ENCODE results near the gene KIF25. TPM values are rescaled to one million over a fixed set of nuclear protein-coding genes. Genes with fewer than 3 reads are reported as not detected.

The KIF25 gene
- total RNA-seq, 1 donor from 2014 or later: 0.41 TPM

DNA sequence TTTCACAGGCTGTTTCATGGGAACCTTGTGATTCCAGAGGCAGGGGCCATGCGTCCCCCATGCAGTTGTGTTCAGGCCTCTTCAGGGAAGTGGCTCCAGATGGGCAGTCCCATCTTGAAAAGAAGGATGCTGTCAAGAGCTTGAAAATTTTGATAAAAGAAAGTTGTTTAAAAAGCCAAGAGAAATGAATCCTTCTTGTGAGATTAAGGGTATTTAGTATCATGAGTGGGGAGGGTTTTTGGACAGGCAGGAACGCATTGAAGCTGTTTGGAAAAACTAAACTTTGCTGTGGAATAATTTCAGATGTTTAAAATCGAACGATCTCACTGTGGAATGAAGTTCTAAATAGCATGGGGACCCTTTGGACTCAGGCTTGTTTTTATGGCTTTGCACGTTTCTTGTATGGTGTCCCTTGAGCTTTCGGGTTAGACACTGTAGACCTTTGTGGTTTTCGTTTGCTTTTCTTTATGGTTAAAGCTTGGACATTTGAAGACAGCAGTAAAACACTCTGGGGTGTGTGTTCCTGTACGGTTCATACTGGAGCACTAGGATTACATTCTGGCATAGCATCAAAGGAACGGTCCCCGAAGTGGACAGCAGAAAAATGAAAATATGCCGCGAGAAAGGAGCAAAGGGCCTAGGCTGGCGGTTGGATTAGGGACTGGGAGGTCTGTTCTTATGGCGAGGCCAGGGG, 18.2 kb downstream of the KIF25 start:
- FAIRE-seq (no peak), DNase-seq (ENCODE audit: low spot score in 2 of 2) (no peak)

DNA sequence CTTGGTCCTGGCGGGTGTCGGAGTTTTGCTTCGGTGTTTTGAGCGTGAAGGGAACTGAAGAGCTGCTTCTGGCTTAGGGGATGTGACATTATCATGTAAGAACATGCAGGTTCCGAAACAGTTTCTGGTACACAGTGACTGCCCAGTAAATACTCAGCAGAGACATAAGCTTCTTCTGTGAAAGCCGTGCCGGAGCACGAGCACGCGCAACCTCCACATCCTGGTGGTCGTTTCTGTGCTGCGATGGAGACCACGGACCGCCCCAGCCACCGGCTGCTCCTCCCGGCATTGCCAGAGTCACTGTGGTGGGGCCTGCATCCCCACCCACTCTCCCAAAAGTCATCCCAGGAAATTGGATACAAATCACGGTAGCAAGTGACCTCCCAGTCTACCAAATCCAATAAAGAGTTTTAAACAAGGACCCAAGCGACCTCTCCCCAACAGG, 18.7 kb downstream of the KIF25 start:
- FAIRE-seq: no peak
- no peak for DNase-seq (ENCODE audit: low spot score in 2 of 2)

DNA sequence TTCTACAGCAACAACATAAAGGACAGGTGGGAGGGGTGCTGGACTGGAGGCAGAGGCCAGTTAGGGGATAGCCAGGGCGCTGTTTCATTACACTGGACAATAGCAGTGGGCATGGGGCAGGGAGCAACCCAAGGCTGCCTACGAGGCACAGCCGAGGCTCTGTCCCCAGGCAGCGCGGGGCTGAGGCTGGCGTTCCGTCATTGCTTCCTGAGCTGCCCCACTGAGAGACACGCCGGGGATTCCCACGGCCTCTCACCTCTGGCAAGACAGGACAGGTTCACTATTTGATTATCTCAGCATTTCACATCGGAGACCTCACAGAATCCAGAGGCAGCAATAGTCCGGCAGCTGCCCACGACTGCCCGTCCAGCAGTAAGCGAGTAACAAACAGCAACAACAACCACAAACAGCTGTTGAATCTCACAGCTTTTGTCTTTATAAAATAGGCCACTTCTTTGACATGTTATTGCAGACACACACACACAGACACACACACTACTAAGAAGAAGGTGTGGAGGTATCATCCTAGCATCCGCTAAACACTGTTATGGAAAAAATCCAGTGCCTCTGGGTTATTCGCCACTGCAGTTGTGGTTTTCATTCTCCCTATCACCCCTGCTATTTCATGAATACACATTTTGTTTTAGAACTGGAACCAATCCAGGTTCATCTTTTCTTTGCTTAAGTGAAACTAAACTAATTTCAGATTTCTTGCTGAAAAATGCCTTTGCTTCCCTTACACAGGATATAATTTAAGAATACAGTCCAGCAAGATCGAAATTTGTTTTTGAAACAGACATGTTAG, 19.5 kb downstream of the KIF25 start:
- DNase-seq (ENCODE audit: low spot score in 2 of 2) (no peak), FAIRE-seq (no peak)

DNA sequence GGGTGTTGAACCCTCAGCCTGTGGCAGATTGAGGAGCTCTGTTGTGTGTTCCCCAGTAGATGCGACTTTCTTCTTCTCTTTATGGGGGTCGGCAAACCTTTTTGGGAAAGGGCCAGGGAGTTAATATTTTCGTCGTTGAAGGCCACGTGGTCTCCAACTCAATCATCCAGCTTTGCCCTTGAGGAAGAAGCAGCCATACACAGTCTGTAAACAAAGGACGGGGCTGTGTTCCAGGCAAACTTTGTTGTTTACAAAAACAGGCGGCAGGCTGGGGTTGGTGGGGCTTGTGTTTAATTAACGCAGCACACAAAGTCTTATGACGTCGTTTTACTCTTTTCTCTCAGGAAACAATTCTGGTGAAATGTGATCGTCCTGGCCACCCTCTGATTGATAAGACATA, 20.2 kb downstream of the KIF25 start:
- DNase-seq (ENCODE audit: low spot score in 2 of 2) (no peak), FAIRE-seq (no peak)

DNA sequence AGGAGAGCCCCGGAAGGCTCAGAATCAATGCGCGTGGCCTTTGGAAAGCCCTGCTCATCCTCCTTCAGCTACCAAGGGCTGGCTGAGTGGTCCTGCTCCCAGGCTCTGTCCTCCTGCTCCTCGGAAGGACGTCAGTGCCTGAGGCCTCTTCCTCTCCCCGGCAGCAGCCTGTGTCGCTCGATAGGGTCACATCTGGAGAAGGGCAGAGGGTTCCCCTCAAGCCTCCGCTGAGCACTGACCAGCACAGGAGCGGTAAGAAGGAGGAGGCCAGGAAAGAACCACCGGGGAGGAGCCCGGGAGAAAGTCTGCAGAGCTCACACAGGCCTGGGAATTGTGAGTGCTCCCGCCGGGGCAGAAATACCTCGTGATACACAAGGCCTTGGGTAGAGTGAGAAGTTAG, 21.2 kb downstream of the KIF25 start:
- FAIRE-seq: no peak
- DNase-seq (ENCODE audit: low spot score in 2 of 2): no peak

- DNase-seq (ENCODE audit: low spot score in 2 of 2) (no peak), FAIRE-seq (no peak)
Measured at GRCh38 chr6:168020242-168020641, 22.8 kb downstream of the KIF25 start.

DNA sequence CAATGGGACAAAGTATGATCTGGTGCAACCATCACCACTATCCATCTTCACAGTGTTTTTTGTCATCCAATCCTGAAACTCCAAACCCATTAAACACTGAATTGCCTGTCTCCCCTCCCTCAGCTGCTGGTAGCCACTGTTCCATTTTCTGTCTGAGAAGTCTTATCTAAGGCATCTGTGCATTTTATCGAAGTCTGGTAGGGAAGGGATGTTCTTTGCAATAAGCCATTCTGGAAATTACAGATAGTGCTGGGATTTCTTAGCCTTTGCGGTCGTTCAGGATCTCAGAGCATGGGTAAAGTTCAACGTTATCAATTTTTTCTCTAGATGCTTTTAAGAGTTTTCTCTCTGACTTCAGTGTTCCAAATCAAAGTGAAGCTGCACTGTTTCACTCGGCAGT, 24.1 kb downstream of the KIF25 start:
- FAIRE-seq (no peak), DNase-seq (ENCODE audit: low spot score in 2 of 2) (no peak)

DNA sequence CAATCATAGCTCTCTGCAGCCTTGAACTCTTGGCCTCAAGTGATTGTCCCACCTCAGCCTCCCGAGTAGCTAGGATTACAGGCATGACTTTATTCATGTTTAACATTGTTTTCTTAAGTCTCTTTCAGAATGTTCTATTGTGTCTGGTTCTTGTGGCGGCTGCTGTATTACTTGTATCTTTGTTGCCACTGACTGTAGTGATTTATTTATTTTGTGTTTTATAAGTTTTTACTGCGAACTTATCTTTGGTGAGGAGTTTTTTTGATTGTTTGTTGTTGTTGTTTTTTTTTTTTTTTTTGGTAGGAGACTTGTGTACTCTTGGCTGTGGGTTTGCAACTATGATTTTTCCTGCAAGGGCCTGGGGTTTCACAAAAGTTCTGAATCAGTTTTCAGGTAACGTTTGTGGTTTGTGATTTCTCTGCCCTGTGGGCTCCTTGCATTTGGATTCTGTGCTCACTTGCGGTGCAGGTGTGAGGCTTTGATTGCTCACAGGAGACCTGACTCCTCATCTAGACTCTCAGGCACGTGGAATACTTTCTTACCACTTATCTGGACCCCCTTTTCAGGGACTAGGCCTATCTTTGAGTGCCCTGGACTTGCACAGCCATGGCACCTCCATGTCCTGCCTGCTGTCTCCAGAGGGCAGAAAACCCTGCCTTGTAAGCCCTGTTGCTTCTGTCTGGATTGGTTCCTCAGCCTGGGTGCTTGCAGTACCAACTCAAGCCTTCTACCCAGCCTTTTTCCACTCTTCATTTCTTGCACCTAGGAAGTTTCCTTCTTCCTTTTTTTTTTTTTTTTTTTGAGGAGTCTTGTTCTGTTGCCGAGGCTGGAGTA, 25.2 kb downstream of the KIF25 start:
- FAIRE-seq (no peak), DNase-seq (ENCODE audit: low spot score in 2 of 2) (no peak)

GRCh38 chr6:168024951-168025510, 27.6 kb downstream of the KIF25 start:
- FAIRE-seq: no peak
- DNase-seq (ENCODE audit: low spot score in 2 of 2): no peak

DNA sequence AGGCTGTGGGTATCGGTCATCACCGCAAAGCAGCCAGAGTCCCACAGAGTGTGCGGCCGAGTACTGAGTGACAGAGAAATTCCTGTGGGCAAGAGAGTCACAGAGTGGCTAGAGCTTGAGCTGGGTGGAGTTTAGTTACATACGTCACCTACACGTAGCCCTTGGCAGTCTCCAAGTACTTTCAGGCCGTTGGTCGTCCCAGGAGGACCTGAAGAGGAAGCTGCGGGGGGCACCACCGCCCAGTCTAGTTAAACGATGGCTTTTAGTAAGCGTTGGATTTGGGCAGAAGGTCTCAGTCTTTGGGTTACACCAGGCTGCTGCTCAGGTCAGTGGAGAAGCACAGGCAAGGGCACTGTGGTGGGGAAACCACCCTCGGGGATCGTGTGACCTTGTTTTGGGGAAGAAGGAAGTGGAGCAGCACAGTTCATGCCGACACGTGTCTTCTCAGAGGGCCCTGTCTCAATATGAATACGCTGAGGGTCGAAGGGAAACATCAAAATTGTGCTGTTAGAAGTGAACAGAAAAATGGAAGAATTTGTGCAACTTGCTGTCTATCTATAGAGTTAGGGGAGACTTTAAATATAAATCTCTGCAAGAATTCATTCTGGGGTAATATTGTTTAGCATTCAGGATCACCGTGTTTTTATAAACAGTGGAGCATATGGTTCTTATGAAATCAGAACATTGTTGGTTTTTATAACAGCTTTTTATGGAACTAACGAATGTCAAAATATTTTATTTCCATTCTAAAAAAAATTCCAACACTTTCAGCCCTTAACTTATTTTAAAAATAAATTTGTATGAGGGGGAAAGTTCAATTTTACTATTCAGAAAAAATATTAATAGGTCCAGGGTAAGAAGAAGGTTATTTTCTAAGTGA, 28.6 kb downstream of the KIF25 start:
- FAIRE-seq (peak; percentile 21), DNase-seq (ENCODE audit: low spot score in 2 of 2) (no peak)

- no peak for FAIRE-seq
- no peak for DNase-seq (ENCODE audit: low spot score in 2 of 2)
Measured at GRCh38 chr6:168026925-168027324, 29.5 kb downstream of the KIF25 start.

GRCh38 chr6:168027521-168027920, 30.1 kb downstream of the KIF25 start:
- FAIRE-seq (no peak), DNase-seq (ENCODE audit: low spot score in 2 of 2) (no peak)

GRCh38 chr6:168028181-168028580, 30.7 kb downstream of the KIF25 start:
- DNase-seq (ENCODE audit: low spot score in 2 of 2): no peak
- no peak for FAIRE-seq

DNA sequence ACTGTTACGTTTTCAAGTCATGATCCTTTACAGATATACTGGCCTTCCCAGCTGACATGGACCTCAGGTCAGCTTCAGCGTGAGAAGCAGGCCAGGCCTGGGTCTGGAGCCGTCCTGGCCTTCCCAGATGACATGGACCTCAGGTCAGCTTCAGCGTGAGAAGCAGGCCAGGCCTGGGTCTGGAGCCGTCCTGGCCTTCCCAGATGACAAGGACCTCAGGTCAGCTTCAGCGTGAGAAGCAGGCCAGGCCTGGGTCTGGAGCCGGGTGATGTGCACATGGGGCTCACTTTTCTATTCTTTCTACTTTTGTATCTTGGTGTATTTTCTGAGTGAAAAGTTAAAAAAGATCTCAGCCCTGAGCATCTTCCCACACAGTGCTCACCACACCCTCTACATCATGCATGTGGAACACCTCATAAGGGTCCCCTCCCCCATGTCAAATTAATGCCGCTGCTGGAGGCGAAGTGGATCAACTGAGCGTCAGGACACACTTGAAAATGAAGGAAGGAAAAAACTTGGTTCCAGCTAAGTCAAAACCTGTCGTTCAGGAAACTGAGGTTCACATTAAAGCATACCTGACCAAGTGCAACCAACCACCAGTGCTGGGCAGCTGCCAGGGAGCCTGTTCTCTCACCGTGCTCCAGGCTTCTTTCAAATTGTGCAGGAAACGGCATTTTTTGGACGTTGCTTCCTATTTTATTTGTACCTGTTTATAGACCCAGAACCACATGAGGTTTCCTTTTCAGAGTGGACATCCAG, 32.2 kb downstream of the KIF25 start:
- FAIRE-seq (no peak), DNase-seq (ENCODE audit: low spot score in 2 of 2) (no peak)

DNA sequence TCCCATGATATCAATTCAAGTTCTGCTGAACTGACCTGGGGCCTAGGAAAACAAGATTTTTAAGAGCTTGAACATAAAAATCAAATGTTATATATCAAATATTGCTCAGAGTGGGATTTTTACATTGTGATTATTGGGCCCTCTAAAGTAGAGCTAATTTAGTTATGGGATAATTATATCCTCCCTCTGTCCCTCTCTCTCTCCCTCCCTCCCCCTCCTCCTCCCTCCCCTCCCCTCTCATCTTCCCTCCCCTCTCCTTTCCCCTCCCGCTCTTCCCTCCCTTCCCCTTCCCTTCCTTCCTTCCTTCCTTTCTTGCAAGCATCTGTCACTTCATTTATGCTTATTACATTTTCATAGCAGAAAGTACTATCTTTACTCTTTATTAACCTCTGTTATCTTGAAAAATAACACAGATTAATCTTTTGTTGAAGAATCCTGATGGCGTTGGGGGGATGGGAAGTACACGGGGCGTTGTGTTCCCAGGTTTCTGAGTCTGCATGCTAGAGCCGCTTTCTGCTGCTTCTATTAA, 32.8 kb downstream of the KIF25 start:
- DNase-seq (ENCODE audit: low spot score in 2 of 2) (no peak), FAIRE-seq (no peak)

DNA sequence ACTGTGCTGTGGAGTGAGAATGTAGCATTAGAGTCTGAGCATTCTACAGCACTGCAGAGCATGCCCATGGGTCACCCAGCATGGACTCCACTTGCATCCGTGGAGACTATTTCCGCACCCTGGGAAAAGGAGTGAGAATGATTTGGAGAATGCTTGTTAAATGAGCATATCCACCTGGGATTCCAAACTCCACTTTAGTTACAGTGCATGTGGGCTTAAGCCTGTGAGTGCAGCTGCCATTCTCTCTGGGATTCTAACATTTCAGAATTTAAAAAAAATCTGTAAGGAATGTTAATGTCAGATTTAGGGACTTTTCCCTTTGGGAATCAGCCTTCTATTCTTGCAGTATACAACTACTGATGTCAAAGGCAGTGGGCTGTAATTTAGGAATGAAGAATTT, 33.4 kb downstream of the KIF25 start:
- no peak for DNase-seq (ENCODE audit: low spot score in 2 of 2)
- no peak for FAIRE-seq

DNA sequence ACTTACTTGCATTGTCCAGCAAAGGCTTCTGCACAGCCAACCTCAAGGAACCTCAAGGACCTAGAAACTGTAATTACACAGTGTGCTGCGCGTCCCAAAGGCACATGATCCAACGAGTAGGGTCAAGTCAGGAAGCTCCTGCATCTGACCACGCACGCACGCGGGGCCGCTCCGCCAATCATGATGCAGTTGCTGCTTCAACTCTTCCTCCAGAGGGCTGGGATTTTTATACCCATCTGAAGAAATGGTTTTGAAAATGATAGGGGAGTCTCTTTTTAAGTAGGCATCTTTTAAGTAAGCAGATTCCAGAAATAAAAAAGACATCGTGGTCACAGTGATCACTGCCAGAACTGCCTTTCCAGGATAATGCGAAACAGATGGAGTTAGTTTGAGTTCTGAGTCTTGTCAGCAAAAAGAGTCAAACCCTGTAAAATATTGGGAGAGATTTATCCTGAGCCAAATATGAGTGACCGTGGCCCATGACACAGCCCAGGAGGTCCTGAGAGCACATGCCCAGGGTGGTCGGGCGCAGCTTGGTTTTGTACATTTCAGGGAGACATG, 34.0 kb downstream of the KIF25 start:
- FAIRE-seq (no peak), DNase-seq (ENCODE audit: low spot score in 2 of 2) (no peak)

DNA sequence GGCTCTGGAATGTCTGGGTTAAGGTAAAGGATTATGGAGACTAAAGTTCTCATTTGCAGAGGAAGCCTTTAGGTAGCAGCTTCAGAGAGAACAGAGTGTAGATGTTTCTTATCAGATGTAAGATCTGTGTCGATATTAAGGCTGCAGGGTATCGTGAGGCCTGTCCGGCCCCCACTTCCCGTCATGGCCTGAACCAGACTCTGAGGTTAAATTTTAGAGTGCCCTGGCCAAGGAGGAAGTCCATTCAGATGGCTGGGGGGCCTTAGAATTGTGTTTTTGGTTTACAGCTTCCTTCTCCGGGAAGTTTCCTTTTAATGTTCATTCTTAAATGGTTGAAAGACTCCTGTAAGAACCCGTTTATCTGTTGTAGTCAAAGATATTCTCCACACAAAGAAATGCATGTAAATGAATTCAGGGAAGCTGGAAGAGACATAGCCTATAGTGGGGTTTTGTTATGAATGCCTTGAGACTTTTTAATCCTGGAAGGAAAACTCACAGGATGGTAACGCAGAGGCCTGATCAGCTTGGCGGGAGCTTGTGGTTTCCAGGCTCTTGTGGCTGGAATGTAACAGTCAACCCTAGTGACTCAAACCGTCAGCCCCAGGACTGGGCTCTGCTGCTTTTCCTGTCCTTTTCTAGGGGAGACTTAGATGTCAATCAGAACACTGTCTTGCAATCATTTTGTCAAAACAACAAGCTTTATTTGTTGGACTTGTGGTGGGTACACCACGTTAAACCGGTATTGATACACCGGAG, 34.7 kb downstream of the KIF25 start:
- FAIRE-seq: no peak
- no peak for DNase-seq (ENCODE audit: low spot score in 2 of 2)

Data from frontal cortex (tissue), 4 donors.